Body of pancreas (tissue), 4 donors: ENCODE measurements around the gene ZBP1. TPM values are rescaled to one million over a fixed set of nuclear protein-coding genes. Genes with fewer than 3 reads are reported as not detected.

Experiments used
- ATAC-seq: fragments of 150-250 bp; one replicate; pipeline ENCODE4 v1.9.1; 2016
- DNase-seq, 4 donors: peaks; one replicate each; pipeline ENCODE4 v3.0.0-alpha.2; 2019
- H3K27ac ChIP-seq, 4 donors: fragments of 200-600 bp; sonication (generic); 1 replicate in 3 of 4; 2 replicates in 1 of 4; pipeline versions ENCODE4 v1.5.1 to v1.6.1; 2016 to 2019; ENCODE audit warnings: mild to moderate bottlenecking in 1 of 4, mixed read lengths in 1 of 4, moderate library complexity in 1 of 4
- H3K27me3 ChIP-seq, 2 donors: fragments of 200-600 bp; sonication (generic); one replicate each; pipeline ENCODE4 v1.6.0; 2016; ENCODE audit warnings: mild to moderate bottlenecking in 1 of 2
- H3K36me3 ChIP-seq, 2 donors: fragments of 200-600 bp; sonication (generic); replicated peaks in 1 of 2; 2 replicates each; pipeline ENCODE4 v1.5.1; 2016; ENCODE audit warnings: low read depth in 2 of 2; ENCODE audit not compliant: insufficient read depth in 1 of 2
- H3K4me1 ChIP-seq: fragments of 200-600 bp; sonication (generic); one replicate; pipeline ENCODE4 v1.6.0; 2016
- H3K4me3 ChIP-seq, 2 donors: fragments of 200-600 bp; sonication (generic); 1 replicate in 1 of 2; 2 replicates in 1 of 2; pipeline ENCODE4 v1.5.1; 2016 to 2019
- H3K9me3 ChIP-seq, 3 donors: fragments of 200-600 bp; sonication (generic); 1 replicate in 2 of 3; 2 replicates in 1 of 3; pipeline ENCODE4 v1.5.1; 2016
- POLR2A ChIP-seq, 3 donors: fragments of 450-650 bp; IDR thresholded peaks; one replicate each; pipeline ENCODE4 v1.6.1; 2016; ENCODE audit warnings: antibody characterized with exemption in 3 of 3, mild to moderate bottlenecking in 2 of 3
- WGBS, 2 donors: methylation state at CpG; one replicate each; pipeline ENCODE4 v1.1.5; 2017; 5-methylcytosine and 5-hydroxymethylcytosine counted together
- intact Hi-C: fragments of 100-400 bp; cut with DNase I; formaldehyde crosslinking; loops from one replicate; pipeline ENCODE4 v1.15.1; 2023
- total RNA-seq, 2 donors: library from RNA; depleted of rRNA; stranded (reverse); fragments of >200 nt; gene quantifications; one replicate each; pipeline ENCODE4 v1.1.0, GENCODE V29; 2016
- TF ChIP-seq, protein P1 (sequence below), 7 experiments: fragments of 450-650 bp in 4 of 7; fragments of 200-600 bp in 3 of 7; sonication (generic) in 3 of 7; IDR thresholded peaks; one replicate each; pipeline ENCODE4 v1.5.1; 2016 to 2019; ENCODE audit warnings: antibody characterized with exemption in 7 of 7

ZBP1 gene
- total RNA-seq, 2 donors from 2014 or later: 0.26 TPM; not detected in 1

DNA sequence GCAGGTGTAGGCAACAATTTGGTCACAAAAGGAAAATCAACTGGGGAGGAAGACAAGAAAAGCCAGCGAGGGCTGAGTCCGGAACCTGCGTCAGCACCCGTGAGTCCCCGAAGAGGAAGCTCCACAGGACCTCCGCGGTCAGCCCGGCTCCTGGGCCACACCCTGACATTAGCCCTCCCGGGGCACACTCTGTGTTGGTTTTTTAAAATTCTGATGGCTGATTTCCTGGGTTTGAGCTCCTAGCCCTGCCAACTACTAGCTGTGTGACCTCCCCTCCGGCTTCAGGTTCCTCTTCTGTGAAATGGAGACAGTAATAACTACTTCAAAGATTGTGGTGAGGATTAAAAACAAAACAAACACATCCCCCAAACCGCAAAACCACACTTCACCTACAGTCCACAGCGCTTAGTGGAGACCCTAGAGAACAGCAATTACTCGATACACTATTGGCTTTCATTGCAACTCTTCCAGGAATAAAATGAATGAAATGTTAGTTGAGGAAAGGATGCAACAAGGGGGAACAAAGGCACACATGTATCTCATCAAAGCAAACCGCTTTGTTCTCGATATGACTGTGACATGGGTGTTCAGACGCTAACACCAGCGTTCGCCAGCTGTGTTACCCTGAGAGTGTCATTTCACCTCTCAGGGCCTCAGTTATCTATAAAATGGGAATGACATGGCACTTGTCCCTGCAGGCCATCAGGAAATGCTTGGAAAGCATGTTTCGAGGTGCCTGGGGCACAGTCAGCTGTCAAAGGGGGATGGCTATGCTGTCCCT is 985 bp downstream of the ZBP1 start:
- ATAC-seq (no peak), DNase-seq (peak in 2 of 4 donors; percentile 29 to 59)
- Histone ChIP-seq H3K27me3 (no peaks in the 10 kb centered on the region), H3K27ac (no peak overlapping the region), H3K4me3 (no peak overlapping the region), H3K4me1 (no peaks in the 10 kb centered on the region), H3K9me3 (no peaks in the 10 kb centered on the region), H3K36me3 (no peaks in the 10 kb centered on the region)
- intact Hi-C loops: no loop called here
- TF ChIP-seq, protein P1, sequence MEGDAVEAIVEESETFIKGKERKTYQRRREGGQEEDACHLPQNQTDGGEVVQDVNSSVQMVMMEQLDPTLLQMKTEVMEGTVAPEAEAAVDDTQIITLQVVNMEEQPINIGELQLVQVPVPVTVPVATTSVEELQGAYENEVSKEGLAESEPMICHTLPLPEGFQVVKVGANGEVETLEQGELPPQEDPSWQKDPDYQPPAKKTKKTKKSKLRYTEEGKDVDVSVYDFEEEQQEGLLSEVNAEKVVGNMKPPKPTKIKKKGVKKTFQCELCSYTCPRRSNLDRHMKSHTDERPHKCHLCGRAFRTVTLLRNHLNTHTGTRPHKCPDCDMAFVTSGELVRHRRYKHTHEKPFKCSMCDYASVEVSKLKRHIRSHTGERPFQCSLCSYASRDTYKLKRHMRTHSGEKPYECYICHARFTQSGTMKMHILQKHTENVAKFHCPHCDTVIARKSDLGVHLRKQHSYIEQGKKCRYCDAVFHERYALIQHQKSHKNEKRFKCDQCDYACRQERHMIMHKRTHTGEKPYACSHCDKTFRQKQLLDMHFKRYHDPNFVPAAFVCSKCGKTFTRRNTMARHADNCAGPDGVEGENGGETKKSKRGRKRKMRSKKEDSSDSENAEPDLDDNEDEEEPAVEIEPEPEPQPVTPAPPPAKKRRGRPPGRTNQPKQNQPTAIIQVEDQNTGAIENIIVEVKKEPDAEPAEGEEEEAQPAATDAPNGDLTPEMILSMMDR (IDR thresholded peaks at IDR 0.05): no peak
- no peak for TF ChIP-seq POLR2A (IDR thresholded peaks at IDR 0.05)
- 37 to 67% methylated on average over 19 of the region's 19 CpGs for WGBS, 2 donors

DNA sequence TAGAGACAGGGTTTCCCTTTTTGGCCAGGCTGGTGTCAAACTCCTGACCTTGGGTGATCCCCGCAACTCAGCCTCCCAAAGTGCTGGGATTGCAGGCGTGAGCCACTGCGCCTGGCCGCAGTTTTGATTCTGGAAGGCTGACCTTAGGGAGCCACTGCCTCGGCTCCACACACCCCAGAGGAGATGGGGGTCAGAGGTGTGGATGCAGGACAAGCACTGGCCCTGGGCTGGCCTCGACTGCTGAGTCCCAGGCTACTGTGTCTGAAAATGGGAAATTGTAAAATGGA is 1.5 kb downstream of the ZBP1 start:
- intact Hi-C loops: no loop called here
- Histone ChIP-seq H3K27me3 (no peaks in the 10 kb centered on the region), H3K27ac (no peak overlapping the region), H3K4me1 (no peaks in the 10 kb centered on the region), H3K9me3 (no peaks in the 10 kb centered on the region), H3K36me3 (no peaks in the 10 kb centered on the region), H3K4me3 (no peak overlapping the region)
- ATAC-seq: no peak
- no peak for DNase-seq
- TF ChIP-seq POLR2A (IDR thresholded peaks at IDR 0.05): no peak
- TF ChIP-seq, protein P1 (IDR thresholded peaks at IDR 0.05): no peak
- WGBS, 2 donors: 39 to 47% methylated on average over 6 of the region's 6 CpGs

DNA sequence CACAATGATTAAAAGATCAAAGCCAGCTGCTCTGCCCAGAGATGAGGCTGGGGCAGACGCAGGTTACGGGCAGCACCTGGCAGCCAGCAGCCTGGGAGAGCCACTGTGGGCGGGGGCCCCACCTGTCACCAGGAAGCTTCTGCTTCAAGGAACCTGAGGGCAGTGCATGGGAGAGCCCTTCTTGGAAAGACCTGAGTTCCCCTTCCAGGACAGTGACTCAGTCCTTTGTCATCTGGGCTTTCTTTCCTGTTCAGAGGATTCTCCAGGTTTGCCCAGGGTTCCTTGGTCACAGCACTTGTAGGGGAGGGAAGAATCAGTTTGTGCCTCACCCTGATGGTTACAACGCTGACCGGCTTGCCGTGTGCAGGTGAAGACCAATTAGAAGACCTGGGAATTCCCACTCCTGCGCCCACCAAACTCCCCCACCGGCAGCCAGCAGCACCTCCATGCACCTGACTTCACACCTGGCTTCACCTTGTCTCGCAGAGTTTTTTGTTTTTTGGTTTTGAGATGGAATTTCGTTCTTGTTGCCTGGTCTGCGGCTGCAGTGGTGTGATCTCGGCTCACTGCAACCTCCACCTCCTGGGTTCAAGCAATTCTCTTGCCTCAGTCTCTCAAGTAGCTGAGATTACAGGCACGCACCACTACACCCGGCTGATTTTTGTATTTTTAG is 2.0 kb downstream of the ZBP1 start:
- Histone ChIP-seq H3K27ac (no peak overlapping the region), H3K4me1 (no peaks in the 10 kb centered on the region), H3K27me3 (no peaks in the 10 kb centered on the region), H3K36me3 (no peaks in the 10 kb centered on the region), H3K4me3 (no peak overlapping the region), H3K9me3 (no peaks in the 10 kb centered on the region)
- DNase-seq (no peak), ATAC-seq (no peak)
- TF ChIP-seq, protein P1 (IDR thresholded peaks at IDR 0.05): no peak
- no peak for TF ChIP-seq POLR2A (IDR thresholded peaks at IDR 0.05)
- intact Hi-C loops: no loop called here
- 55 to 60% methylated on average over 13 to 14 of the region's 14 CpGs for WGBS, 2 donors

DNA sequence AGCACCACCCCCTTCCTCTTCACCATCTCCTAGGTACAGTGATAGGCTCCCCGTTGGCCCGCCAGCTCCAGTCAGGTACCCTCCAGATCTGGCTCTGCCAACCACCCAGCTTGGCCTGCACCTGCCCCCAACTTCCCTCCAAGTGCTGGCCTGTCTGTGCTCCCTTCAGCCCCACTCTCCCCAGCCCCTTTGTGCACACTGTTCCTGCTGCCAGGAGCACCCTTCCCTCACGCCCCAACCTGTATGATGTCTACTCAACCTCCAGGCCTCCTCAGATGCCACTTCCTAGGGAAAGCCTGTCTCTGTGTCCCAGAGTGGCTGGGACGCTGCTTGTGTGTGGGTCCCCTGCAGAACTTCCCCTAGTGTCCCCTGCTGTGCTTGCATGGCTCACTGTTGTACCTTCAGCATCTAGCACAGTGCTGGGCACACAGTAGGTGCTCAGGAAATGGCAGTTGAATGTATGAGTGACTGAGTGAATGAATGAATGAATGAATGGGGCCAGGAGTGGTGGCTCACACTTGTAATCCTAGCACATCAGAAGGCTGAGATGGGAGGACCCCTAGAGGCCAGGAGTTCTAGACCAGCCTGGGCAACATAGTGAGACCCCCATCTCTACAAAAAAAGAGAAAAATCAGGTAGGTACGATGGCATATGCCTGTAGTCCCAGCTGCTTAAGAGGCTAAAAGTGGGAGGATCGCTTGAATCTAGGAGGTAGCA is 3.0 kb downstream of the ZBP1 start:
- no peaks in the 10 kb centered on the region for H3K9me3 ChIP-seq
- intact Hi-C loops: no loop called here
- no peaks in the 10 kb centered on the region for H3K36me3 ChIP-seq
- no peak overlapping the region for H3K4me3 ChIP-seq
- WGBS, 2 donors: 60 to 65% methylated on average over 6 of the region's 6 CpGs
- no peak for DNase-seq
- no peak for TF ChIP-seq POLR2A (IDR thresholded peaks at IDR 0.05)
- TF ChIP-seq, protein P1 (IDR thresholded peaks at IDR 0.05): no peak
- H3K4me1 ChIP-seq: no peaks in the 10 kb centered on the region
- H3K27ac ChIP-seq: no peak overlapping the region
- no peaks in the 10 kb centered on the region for H3K27me3 ChIP-seq
- ATAC-seq: no peak
